Measurements from ENCODE around the gene PPP1R18. TPM values are rescaled to one million over a fixed set of nuclear protein-coding genes. Genes with fewer than 3 reads are reported as not detected.

Gene PPP1R18
- total and polyA plus RNA-seq, 9 of the 15 experiments (the other 6 are each of a cell fraction or from before 2014, with no cell fraction given) = 12.0 to 99.2 (median 42.6) TPM

GRCh38 chr6:30709101-30709868 is 22.8 kb upstream of the PPP1R18 start (continued):
- TF ChIP-seq PHTF2 (CRISPR knock-in tag; IDR thresholded peaks at IDR 0.05) = no peak

- no TSS peak for BruUV-seq (replicated peaks)
- ATAC-seq = peak; percentile 11; the same call in 2 of the 3 replicates
- POLR2A ChIA-PET = interaction anchor here (1.0 to 27.1 kb wide), 3 partner anchors 4 to 92 kb away, joined by 3 to 524 read pairs (median 524); partner anchors contain the start of genes MDC1, NRM and TUBB
- DNase-seq (ENCODE audit: extremely low read depth in 1 of 4, low spot score in 3 of 4) = no peak
- TF ChIP-seq RBM14 (IDR thresholded peaks at IDR 0.05; ENCODE audit: borderline replicate concordance, insufficient read depth, low read depth, low read length) (no peak), RBFOX2 (IDR thresholded peaks at IDR 0.05; ENCODE audit: low read depth, low read length) (peak; percentile 35; the same call in 1 of the 2 replicates), CHCHD3 (CRISPR knock-in tag; IDR thresholded peaks at IDR 0.05) (no peak), PTTG1 (tag; IDR thresholded peaks at IDR 0.05; ENCODE audit: low read depth) (no peak), NBN (IDR thresholded peaks at IDR 0.05; ENCODE audit: low read depth) (no peak), SRSF3 (IDR thresholded peaks at IDR 0.05; ENCODE audit: insufficient read depth, low read length) (no peak)
- Histone ChIP-seq H4K20me1 (replicated peaks; ENCODE audit: control insufficient read depth, insufficient read depth, low read length) (no peaks in the 10 kb centered on the region), H3K27me3 (ENCODE audit: control insufficient read depth in 2 of 2, insufficient read depth in 2 of 2, low read length in 2 of 2) (no peaks in the 10 kb centered on the region), H3K9me3 (replicated peaks; ENCODE audit: control insufficient read depth, insufficient read depth, low read depth, low read length) (no peaks in the 10 kb centered on the region), H3K79me2 (ENCODE audit: control insufficient read depth, insufficient read depth, low read length) (no peaks in the 10 kb centered on the region), H3K9me1 (ENCODE audit: control insufficient read depth, insufficient read depth, low read length) (no peaks in the 10 kb centered on the region), H3K36me3 (ENCODE audit: control insufficient read depth, insufficient read depth, low read length) (peaks cover 89% of the 10 kb centered on the region), H2AFZ (ENCODE audit: low read depth, low read length) (no peak overlapping the region), H3K4me2 (ENCODE audit: insufficient read depth, low read length) (no peak overlapping the region), H3K4me3 (no peak overlapping the region), H3K27ac (ENCODE audit: extremely low read depth, low read depth, low read length) (no peak overlapping the region), H3K9ac (ENCODE audit: insufficient read depth in 1 of 2, low read depth in 2 of 2, low read length in 2 of 2) (peak overlapping the region in 1 of 2 experiments; percentile 62; a peak in 2 of 4 replicates), H3K4me1 (replicated peaks in 1 of 2; ENCODE audit: control insufficient read depth in 2 of 2, insufficient read depth in 2 of 2, low read length in 2 of 2) (no peaks in the 10 kb centered on the region)
- CTCF ChIA-PET (ENCODE audit: low intra/inter-chr PET ratio) = no interaction called here
- intact Hi-C loops (cut with micrococcal nuclease) = no loop called here
- no peak for FAIRE-seq
- WGBS (ENCODE audit: insufficient coverage, low coverage, missing lambda C conversion rate) = 56% methylated on average over 4 of the region's 6 CpGs
- in situ Hi-C loops (cut with MboI) = no loop called here
These were observed 20.9 kb upstream of the PPP1R18 start for GRCh38 chr6:30707281-30707850.
